ENCODE results near the gene POLR1H.

Gene POLR1H

GRCh38 chr6:30067460-30068139 is 6.5 kb downstream of the POLR1H start:
- TF ChIP-seq CTCF (IDR thresholded peaks at IDR 0.05; ENCODE audit: low read depth, low read length) = no peak
- TF ChIP-seq EZH2phosphoT487 (IDR thresholded peaks at IDR 0.05; ENCODE audit: low read depth) = no peak
- H3K36me3 ChIP-seq (replicated peaks; ENCODE audit: low read depth, low read length) = peaks cover 8% of the 10 kb centered on the region
- peak overlapping the region; percentile 34; the same call in 1 of the 2 replicates for H3K27ac ChIP-seq (ENCODE audit: low read length)
- peak overlapping the region; percentile 83 for H3K4me2 ChIP-seq (ENCODE audit: low read length)
- H4K20me1 ChIP-seq (ENCODE audit: insufficient read depth, low read length) = no peaks in the 10 kb centered on the region
- H3K9me3 ChIP-seq (ENCODE audit: insufficient read depth, low read length) = no peaks in the 10 kb centered on the region
- H3K4me3 ChIP-seq (ENCODE audit: low read length) = peak overlapping the region; percentile 92
- peak overlapping the region; percentile 81 for H3K9ac ChIP-seq (ENCODE audit: low read length)
- peak overlapping the region; percentile 78; the same call in 1 of the 2 replicates for H2AFZ ChIP-seq (ENCODE audit: low read depth, low read length)
- H3K79me2 ChIP-seq (ENCODE audit: low read length) = peaks cover 9% of the 10 kb centered on the region; the same call in 1 of the 2 replicates
- H3K27me3 ChIP-seq (ENCODE audit: low read depth, low read length) = no peaks in the 10 kb centered on the region
- H3K4me1 ChIP-seq (ENCODE audit: low read length) = peaks cover 10% of the 10 kb centered on the region

GRCh38 chr6:30071081-30071818 is 10.2 kb downstream of the POLR1H start:
- no peaks in the 10 kb centered on the region for H3K27me3 ChIP-seq (ENCODE audit: low read depth, low read length)
- peaks cover 5% of the 10 kb centered on the region for H3K4me1 ChIP-seq (ENCODE audit: low read length)
- no peaks in the 10 kb centered on the region for H4K20me1 ChIP-seq (ENCODE audit: insufficient read depth, low read length)
- no peak overlapping the region for H2AFZ ChIP-seq (ENCODE audit: low read depth, low read length)
- H3K4me3 ChIP-seq (ENCODE audit: low read length) = no peak overlapping the region
- H3K9ac ChIP-seq (ENCODE audit: low read length) = no peak overlapping the region
- no peak overlapping the region for H3K27ac ChIP-seq (ENCODE audit: low read length)
- H3K36me3 ChIP-seq (replicated peaks; ENCODE audit: low read depth, low read length) = no peaks in the 10 kb centered on the region
- peaks cover 9% of the 10 kb centered on the region; the same call in 1 of the 2 replicates for H3K79me2 ChIP-seq (ENCODE audit: low read length)
- H3K9me3 ChIP-seq (ENCODE audit: insufficient read depth, low read length) = no peaks in the 10 kb centered on the region
- TF ChIP-seq CTCF (IDR thresholded peaks at IDR 0.05; ENCODE audit: low read depth, low read length) = no peak
- no peak for TF ChIP-seq EZH2phosphoT487 (IDR thresholded peaks at IDR 0.05; ENCODE audit: low read depth)
- H3K4me2 ChIP-seq (ENCODE audit: low read length) = no peak overlapping the region

- H3K9ac ChIP-seq (ENCODE audit: low read length) = no peak overlapping the region
- no peak overlapping the region for H3K4me3 ChIP-seq (ENCODE audit: low read length)
- H2AFZ ChIP-seq (ENCODE audit: low read depth, low read length) = no peak overlapping the region
- no peaks in the 10 kb centered on the region for H3K27me3 ChIP-seq (ENCODE audit: low read depth, low read length)
- H4K20me1 ChIP-seq (ENCODE audit: insufficient read depth, low read length) = no peaks in the 10 kb centered on the region
- H3K4me1 ChIP-seq (ENCODE audit: low read length) = peaks cover 5% of the 10 kb centered on the region
- H3K27ac ChIP-seq (ENCODE audit: low read length) = no peak overlapping the region
- H3K36me3 ChIP-seq (replicated peaks; ENCODE audit: low read depth, low read length) = no peaks in the 10 kb centered on the region
- peaks cover 9% of the 10 kb centered on the region; the same call in 1 of the 2 replicates for H3K79me2 ChIP-seq (ENCODE audit: low read length)
- H3K9me3 ChIP-seq (ENCODE audit: insufficient read depth, low read length) = no peaks in the 10 kb centered on the region
- H3K4me2 ChIP-seq (ENCODE audit: low read length) = no peak overlapping the region
- TF ChIP-seq CTCF (IDR thresholded peaks at IDR 0.05; ENCODE audit: low read depth, low read length) (no peak), EZH2phosphoT487 (IDR thresholded peaks at IDR 0.05; ENCODE audit: low read depth) (no peak)
These were observed 10.8 kb downstream of the POLR1H start for GRCh38 chr6:30071858-30072257.

GRCh38 chr6:30073489-30074235 is 12.6 kb downstream of the POLR1H start:
- Histone ChIP-seq H3K9ac (ENCODE audit: low read length) (no peak overlapping the region), H3K4me2 (ENCODE audit: low read length) (no peak overlapping the region), H3K9me3 (ENCODE audit: insufficient read depth, low read length) (no peaks in the 10 kb centered on the region), H4K20me1 (ENCODE audit: insufficient read depth, low read length) (no peaks in the 10 kb centered on the region), H3K27ac (ENCODE audit: low read length) (no peak overlapping the region), H3K4me1 (ENCODE audit: low read length) (no peaks in the 10 kb centered on the region), H3K27me3 (ENCODE audit: low read depth, low read length) (no peaks in the 10 kb centered on the region), H3K79me2 (ENCODE audit: low read length) (no peaks in the 10 kb centered on the region), H2AFZ (ENCODE audit: low read depth, low read length) (no peak overlapping the region), H3K36me3 (replicated peaks; ENCODE audit: low read depth, low read length) (no peaks in the 10 kb centered on the region), H3K4me3 (ENCODE audit: low read length) (no peak overlapping the region)
- TF ChIP-seq CTCF (IDR thresholded peaks at IDR 0.05; ENCODE audit: low read depth, low read length) (no peak), EZH2phosphoT487 (IDR thresholded peaks at IDR 0.05; ENCODE audit: low read depth) (no peak)
